ENCODE measurements around the gene PPP2R5E.
A peak's percentile ranks its signal among the peaks of the same experiment; 100 is the strongest.
"Not testable (repeated sequence)": the region's sequence is repeated elsewhere in the genome, so short reads cannot be mapped to it uniquely, and the experiment has no call there.

Gene PPP2R5E

GRCh38 chr14:63543000-63543825 lies at the start of gene PPP2R5E:
PPP2R5E (minus strand) TSS chr14:63543377; CDS start chr14:63539685, 3,692 bp downstream.
- peak; percentile 98 for DNase-seq

GRCh38 chr14:63583046-63583445 lies 39.9 kb upstream of the PPP2R5E start:
- DNase-seq = not testable (repeated sequence)

- no peak for DNase-seq
Measured at GRCh38 chr14:63581491-63581890, 38.3 kb upstream of the PPP2R5E start.

- no peak for DNase-seq
Measured at GRCh38 chr14:63578300-63578699, 35.1 kb upstream of the PPP2R5E start.

GRCh38 chr14:63573581-63573980 lies 30.4 kb upstream of the PPP2R5E start:
- DNase-seq = no peak

GRCh38 chr14:63565448-63565847 lies 22.3 kb upstream of the PPP2R5E start:
- no peak for DNase-seq

GRCh38 chr14:63564318-63564717 lies 21.1 kb upstream of the PPP2R5E start:
- DNase-seq = no peak

- DNase-seq = no peak
Measured at GRCh38 chr14:63563370-63564026, 20.3 kb upstream of the PPP2R5E start.

- no peak for DNase-seq
Measured at GRCh38 chr14:63562405-63562804, 19.2 kb upstream of the PPP2R5E start.

GRCh38 chr14:63555572-63555971 lies 12.4 kb upstream of the PPP2R5E start:
- DNase-seq = peak; percentile 4

- no peak for DNase-seq
Measured at GRCh38 chr14:63551332-63551731, 8.2 kb upstream of the PPP2R5E start.

- no peak for DNase-seq
Measured at GRCh38 chr14:63547798-63548335, 4.7 kb upstream of the PPP2R5E start.

GRCh38 chr14:63545431-63545830 lies 2.3 kb upstream of the PPP2R5E start:
- no peak for DNase-seq

- DNase-seq = no peak
Measured at GRCh38 chr14:63544591-63545299, 1.6 kb upstream of the PPP2R5E start.

- DNase-seq = no peak
Measured at GRCh38 chr14:63543826-63544406, 739 bp upstream of the PPP2R5E start.

GRCh38 chr14:63542231-63542999 lies 762 bp downstream of the PPP2R5E start:
- peak; percentile 8 for DNase-seq

GRCh38 chr14:63535918-63536317 lies 7.3 kb downstream of the PPP2R5E start:
- no peak for DNase-seq

- DNase-seq = no peak
Measured at GRCh38 chr14:63533474-63533873, 9.7 kb downstream of the PPP2R5E start.

GRCh38 chr14:63524537-63525155 lies 18.5 kb downstream of the PPP2R5E start:
- DNase-seq = no peak

- no peak for DNase-seq
Measured at GRCh38 chr14:63523735-63524426, 19.3 kb downstream of the PPP2R5E start.

GRCh38 chr14:63522511-63522910 lies 20.7 kb downstream of the PPP2R5E start:
- not testable (repeated sequence) for DNase-seq

Data from stimulated activated CD4-positive, alpha-beta T cell treated with anti-CD3 and anti-CD28 coated beads, Interleukin-4, amount 100 ng/mL, for 24 hours (primary cell).